ENCODE results near the gene PDE4D. TPM values are rescaled to one million over a fixed set of nuclear protein-coding genes. Genes with fewer than 3 reads are reported as not detected.

PDE4D gene
- total RNA-seq, 1 donor from 2014 or later, result 2.3 TPM

GRCh38 chr5:59002162-59002825, 891.2 kb downstream of the PDE4D start:
- H3K4me1 Mint-ChIP-seq, result peaks cover 24% of the 10 kb centered on the region
- no peak for DNase-seq (ENCODE audit: low spot score)
- no peaks in the 10 kb centered on the region for H3K27me3 ChIP-seq
- no peak overlapping the region for H3K9ac ChIP-seq
- H2AFZ ChIP-seq (replicated peaks), result no peak overlapping the region
- H3K9me3 Mint-ChIP-seq, result no peaks in the 10 kb centered on the region
- H4K20me1 ChIP-seq (ENCODE audit: low read depth), result no peaks in the 10 kb centered on the region
- no peaks in the 10 kb centered on the region for H3K79me2 ChIP-seq (ENCODE audit: low read depth)
- peaks cover 2% of the 10 kb centered on the region for H3K27me3 Mint-ChIP-seq (ENCODE audit: insufficient read depth, low read depth)
- TF ChIP-seq EZH2phosphoT487 (IDR thresholded peaks at IDR 0.05) (no peak), CTCF (IDR thresholded peaks at IDR 0.05) (no peak), EZH2 (IDR thresholded peaks at IDR 0.05) (no peak)
- no peak overlapping the region for H3K4me3 ChIP-seq
- no peaks in the 10 kb centered on the region for H3K9me3 ChIP-seq (ENCODE audit: low read depth)
- H3K36me3 ChIP-seq, result no peaks in the 10 kb centered on the region
- no peak overlapping the region for H3K27ac ChIP-seq
- no peak overlapping the region for H3K27ac Mint-ChIP-seq
- peaks cover 13% of the 10 kb centered on the region for H3K4me1 ChIP-seq
- H3K4me2 ChIP-seq, result no peak overlapping the region
- H3F3A ChIP-seq (ENCODE audit: low read depth), result no peaks in the 10 kb centered on the region
- H3K36me3 Mint-ChIP-seq, result no peaks in the 10 kb centered on the region
- H3K4me3 Mint-ChIP-seq, result no peak overlapping the region

GRCh38 chr5:59001716-59002115, 891.8 kb downstream of the PDE4D start:
- DNase-seq (ENCODE audit: low spot score), result no peak
- Histone ChIP-seq H3K4me3 (no peak overlapping the region), H3K36me3 (no peaks in the 10 kb centered on the region), H3K9ac (no peak overlapping the region), H4K20me1 (ENCODE audit: low read depth) (no peaks in the 10 kb centered on the region), H3K9me3 (ENCODE audit: low read depth) (no peaks in the 10 kb centered on the region), H3K27me3 (no peaks in the 10 kb centered on the region), H3K4me1 (peaks cover 19% of the 10 kb centered on the region), H3F3A (ENCODE audit: low read depth) (no peaks in the 10 kb centered on the region), H3K27ac (no peak overlapping the region), H3K79me2 (ENCODE audit: low read depth) (no peaks in the 10 kb centered on the region), H2AFZ (replicated peaks) (no peak overlapping the region), H3K4me2 (no peak overlapping the region)
- Mint-ChIP-seq H3K27me3 (ENCODE audit: insufficient read depth, low read depth) (peaks cover 2% of the 10 kb centered on the region), H3K36me3 (no peaks in the 10 kb centered on the region), H3K9me3 (no peaks in the 10 kb centered on the region), H3K4me1 (peaks cover 24% of the 10 kb centered on the region), H3K4me3 (no peak overlapping the region), H3K27ac (peak overlapping the region; percentile 1)
- TF ChIP-seq EZH2 (IDR thresholded peaks at IDR 0.05) (no peak), EZH2phosphoT487 (IDR thresholded peaks at IDR 0.05) (no peak), CTCF (IDR thresholded peaks at IDR 0.05) (no peak)

GRCh38 chr5:59001154-59001553, 892.4 kb downstream of the PDE4D start:
- no peak overlapping the region for H3K9ac ChIP-seq
- Mint-ChIP-seq H3K4me3 (no peak overlapping the region), H3K4me1 (peaks cover 24% of the 10 kb centered on the region), H3K9me3 (no peaks in the 10 kb centered on the region), H3K27me3 (ENCODE audit: insufficient read depth, low read depth) (peaks cover 2% of the 10 kb centered on the region), H3K36me3 (no peaks in the 10 kb centered on the region), H3K27ac (peak overlapping the region; percentile 1)
- no peak for TF ChIP-seq CTCF (IDR thresholded peaks at IDR 0.05)
- TF ChIP-seq EZH2 (IDR thresholded peaks at IDR 0.05), result no peak
- no peak for TF ChIP-seq EZH2phosphoT487 (IDR thresholded peaks at IDR 0.05)
- H4K20me1 ChIP-seq (ENCODE audit: low read depth), result no peaks in the 10 kb centered on the region
- DNase-seq (ENCODE audit: low spot score), result no peak
- H3F3A ChIP-seq (ENCODE audit: low read depth), result no peaks in the 10 kb centered on the region
- H3K27ac ChIP-seq, result no peak overlapping the region
- H3K4me3 ChIP-seq, result no peak overlapping the region
- H3K36me3 ChIP-seq, result no peaks in the 10 kb centered on the region
- no peaks in the 10 kb centered on the region for H3K79me2 ChIP-seq (ENCODE audit: low read depth)
- no peak overlapping the region for H2AFZ ChIP-seq (replicated peaks)
- no peaks in the 10 kb centered on the region for H3K9me3 ChIP-seq (ENCODE audit: low read depth)
- peaks cover 19% of the 10 kb centered on the region for H3K4me1 ChIP-seq
- H3K27me3 ChIP-seq, result no peaks in the 10 kb centered on the region
- no peak overlapping the region for H3K4me2 ChIP-seq

All from neural progenitor cell (in vitro differentiated cells).